GM23338 (cell line): ENCODE measurements around the gene CRYZ. TPM values are rescaled to one million over a fixed set of nuclear protein-coding genes. Genes with fewer than 3 reads are reported as not detected.

ENCODE experiments used
- ATAC-seq: fragments of 200-7000 bp; cut with Tn5 transposase; 3 replicates; pipeline ENCODE4 v1.9.1; 2020
- DNase-seq: peaks from one replicate; pipeline ENCODE4 v3.0.0-alpha.2; 2015; ENCODE audit warnings: low spot score
- H2AFZ ChIP-seq: fragments of 200-600 bp; sonication (generic); 2 replicates; pipeline ENCODE4 v1.8.0; 2016; ENCODE audit warnings: antibody characterized with exemption, mild to moderate bottlenecking, moderate library complexity
- H3F3A ChIP-seq: fragments of 200-600 bp; sonication (generic); replicated peaks from 2 replicates; pipeline ENCODE4 v1.8.0; 2017; ENCODE audit warnings: antibody characterized with exemption, mixed run types, low read depth
- H3K27ac ChIP-seq: fragments of 200-600 bp; sonication (generic); 2 replicates; pipeline ENCODE4 v1.6.1; 2016; ENCODE audit warnings: low read depth
- H3K27me3 ChIP-seq: fragments of 200-600 bp; sonication (generic); 2 replicates; pipeline ENCODE4 v1.8.0; 2016; ENCODE audit warnings: mild to moderate bottlenecking, mixed run types, moderate library complexity; ENCODE audit not compliant: insufficient read depth
- H3K36me3 ChIP-seq: fragments of 200-600 bp; sonication (generic); 2 replicates; pipeline ENCODE4 v1.8.0; 2016; ENCODE audit warnings: mild to moderate bottlenecking; ENCODE audit not compliant: insufficient read depth
- H3K4me1 ChIP-seq: fragments of 200-600 bp; sonication (generic); 2 replicates; pipeline ENCODE4 v1.8.0; 2016; ENCODE audit warnings: mild to moderate bottlenecking, moderate library complexity; ENCODE audit not compliant: insufficient read depth
- H3K4me2 ChIP-seq: fragments of 200-600 bp; sonication (generic); 2 replicates; pipeline ENCODE4 v1.7.1; 2017; ENCODE audit warnings: mixed run types
- H3K4me3 ChIP-seq: fragments of 200-600 bp; sonication (generic); 2 replicates; pipeline ENCODE4 v1.6.1; 2016; ENCODE audit warnings: mixed run types
- H3K79me2 ChIP-seq: fragments of 200-600 bp; sonication (generic); replicated peaks from 2 replicates; pipeline ENCODE4 v1.8.0; 2017; ENCODE audit warnings: mild to moderate bottlenecking; ENCODE audit not compliant: insufficient read depth
- H3K9me2 ChIP-seq: fragments of 200-600 bp; sonication (generic); 2 replicates; pipeline ENCODE4 v1.8.0; 2017; ENCODE audit not compliant: insufficient read depth
- H4K20me1 ChIP-seq: fragments of 200-600 bp; sonication (generic); replicated peaks from 2 replicates; pipeline ENCODE4 v1.8.0; 2017; ENCODE audit warnings: mild to moderate bottlenecking; ENCODE audit not compliant: insufficient read depth
- H3K27ac Mint-ChIP-seq: 2 replicates; pipeline ENCODE4 v1.8.0; 2020; ENCODE audit warnings: inconsistent platforms, mild to moderate bottlenecking, moderate library complexity, mixed read lengths
- H3K27me3 Mint-ChIP-seq: 3 replicates; pipeline ENCODE4 v1.8.0; 2022; ENCODE audit warnings: low read depth, mild to moderate bottlenecking, moderate library complexity, mixed read lengths, inconsistent platforms; ENCODE audit not compliant: insufficient read depth, poor library complexity
- H3K36me3 Mint-ChIP-seq: 3 replicates; pipeline ENCODE4 v1.8.0; 2021; ENCODE audit warnings: low read depth, mild to moderate bottlenecking, inconsistent platforms, moderate library complexity, mixed read lengths
- H3K4me1 Mint-ChIP-seq: 3 replicates; pipeline ENCODE4 v1.8.0; 2020; ENCODE audit warnings: mild to moderate bottlenecking, inconsistent platforms, mixed read lengths
- H3K4me3 Mint-ChIP-seq: 3 replicates; pipeline ENCODE4 v1.8.0; 2021; ENCODE audit warnings: moderate library complexity, mild to moderate bottlenecking, inconsistent platforms, mixed read lengths
- H3K9me3 Mint-ChIP-seq: 3 replicates; pipeline ENCODE4 v1.8.0; 2020; ENCODE audit warnings: moderate library complexity, mild to moderate bottlenecking, inconsistent platforms, mixed read lengths
- CREB1 ChIP-seq: fragments of 250-450 bp; sonication (Bioruptor Pico); IDR thresholded peaks from 2 replicates; pipeline ENCODE4 v1.5.0; 2020; ENCODE audit warnings: low read depth, mild to moderate bottlenecking, moderate library complexity
- EZH2 ChIP-seq: fragments of 200-600 bp; sonication (generic); IDR thresholded peaks from one replicate; pipeline ENCODE4 v1.8.0; 2017; ENCODE audit warnings: antibody characterized with exemption, mild to moderate bottlenecking, low read depth; ENCODE audit not compliant: unreplicated experiment
- EZH2phosphoT487 ChIP-seq: fragments of 200-600 bp; sonication (generic); IDR thresholded peaks from one replicate; pipeline ENCODE4 v1.8.1; 2018; ENCODE audit warnings: antibody characterized with exemption; ENCODE audit not compliant: unreplicated experiment
- JUNB ChIP-seq: IDR thresholded peaks from one replicate; pipeline ENCODE4 v1.6.1; 2016; ENCODE audit warnings: antibody characterized with exemption; ENCODE audit not compliant: unreplicated experiment
- NANOG ChIP-seq: IDR thresholded peaks from 2 replicates; pipeline ENCODE4 v1.6.1; 2016; ENCODE audit warnings: antibody characterized with exemption, borderline replicate concordance
- POLR2AphosphoS5 ChIP-seq: IDR thresholded peaks from 2 replicates; pipeline ENCODE4 v1.6.1; 2016; ENCODE audit warnings: antibody characterized with exemption, low read depth
- STAT1 ChIP-seq: IDR thresholded peaks from one replicate; pipeline ENCODE4 v1.6.1; 2016; ENCODE audit warnings: antibody characterized with exemption; ENCODE audit not compliant: unreplicated experiment
- ZNF114 ChIP-seq: fragments of 250-450 bp; sonication (Bioruptor Pico); IDR thresholded peaks from 2 replicates; pipeline ENCODE4 v1.5.0; 2020; ENCODE audit warnings: mild to moderate bottlenecking, moderate library complexity
- ZNF331 ChIP-seq: fragments of 250-450 bp; sonication (Bioruptor Pico); IDR thresholded peaks from 2 replicates; pipeline ENCODE4 v1.5.0; 2020; ENCODE audit warnings: low read depth, mild to moderate bottlenecking, moderate library complexity
- polyA plus RNA-seq: library from polyadenylated mRNA; unstranded; fragments of >200 nt; fragmentation: Nextera tagmentation; extraction: Ambion mirVana; gene quantifications from 2 replicates; pipeline ENCODE4 v1.2.1, GENCODE V29; 2016
- total RNA-seq: library from RNA; depleted of rRNA; stranded (reverse); fragments of >200 nt; shearing (Covaris generic); gene quantifications from 2 replicates; pipeline ENCODE4 v1.2.3, GENCODE V29; 2014
- TF ChIP-seq, protein P1 (sequence below): IDR thresholded peaks from 2 replicates; pipeline ENCODE4 v1.6.1; 2016; ENCODE audit warnings: antibody characterized with exemption
- TF ChIP-seq, protein P2 (sequence below): fragments of 250-450 bp; sonication (Bioruptor Pico); IDR thresholded peaks from 2 replicates; pipeline ENCODE4 v1.5.0; 2020; ENCODE audit warnings: mild to moderate bottlenecking, moderate library complexity
- TF ChIP-seq, protein P3 (sequence below): IDR thresholded peaks from one replicate; pipeline ENCODE4 v1.6.1; 2018; ENCODE audit warnings: antibody characterized with exemption; ENCODE audit not compliant: unreplicated experiment
- TF ChIP-seq, protein P4 (sequence below), 2 experiments: fragments of 200-600 bp in 1 of 2; sonication (generic) in 1 of 2; conservative IDR thresholded peaks; 2 replicates each; pipeline versions ENCODE4 v1.5.1 to v1.6.1; 2016 to 2017; ENCODE audit warnings: antibody characterized with exemption in 2 of 2, low read depth in 2 of 2, mild to moderate bottlenecking in 2 of 2, moderate library complexity in 1 of 2

The CRYZ gene
- total and polyA plus RNA-seq, 2 experiments from 2014 or later, result 45.7 to 57.8 TPM

DNA sequence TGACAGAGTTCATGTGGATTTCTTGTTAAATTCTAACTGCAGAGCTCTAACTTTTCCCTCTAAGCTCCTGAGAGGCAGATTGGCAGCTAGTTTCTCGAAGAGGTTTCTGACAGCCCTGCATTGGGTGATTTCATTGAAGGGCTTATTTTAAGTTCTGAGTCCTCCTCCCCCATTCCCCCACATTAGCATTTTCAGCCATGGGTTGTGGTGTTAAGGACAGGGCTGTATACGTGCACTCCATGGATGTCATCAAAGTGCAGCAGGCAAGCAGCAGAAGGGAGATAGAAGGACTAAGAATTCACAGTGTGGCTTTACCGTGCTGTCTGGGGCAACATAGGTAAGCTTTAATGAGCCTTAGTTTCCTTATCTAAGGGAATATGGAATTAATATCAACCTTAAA is 19.0 kb downstream of the CRYZ start:
- ATAC-seq, result no peak
- H2AFZ ChIP-seq, result no peak overlapping the region
- TF ChIP-seq NANOG, result no peak
- TF ChIP-seq, protein P1, sequence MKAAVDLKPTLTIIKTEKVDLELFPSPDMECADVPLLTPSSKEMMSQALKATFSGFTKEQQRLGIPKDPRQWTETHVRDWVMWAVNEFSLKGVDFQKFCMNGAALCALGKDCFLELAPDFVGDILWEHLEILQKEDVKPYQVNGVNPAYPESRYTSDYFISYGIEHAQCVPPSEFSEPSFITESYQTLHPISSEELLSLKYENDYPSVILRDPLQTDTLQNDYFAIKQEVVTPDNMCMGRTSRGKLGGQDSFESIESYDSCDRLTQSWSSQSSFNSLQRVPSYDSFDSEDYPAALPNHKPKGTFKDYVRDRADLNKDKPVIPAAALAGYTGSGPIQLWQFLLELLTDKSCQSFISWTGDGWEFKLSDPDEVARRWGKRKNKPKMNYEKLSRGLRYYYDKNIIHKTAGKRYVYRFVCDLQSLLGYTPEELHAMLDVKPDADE, result no peak
- TF ChIP-seq JUNB, result no peak
- TF ChIP-seq, protein P2, sequence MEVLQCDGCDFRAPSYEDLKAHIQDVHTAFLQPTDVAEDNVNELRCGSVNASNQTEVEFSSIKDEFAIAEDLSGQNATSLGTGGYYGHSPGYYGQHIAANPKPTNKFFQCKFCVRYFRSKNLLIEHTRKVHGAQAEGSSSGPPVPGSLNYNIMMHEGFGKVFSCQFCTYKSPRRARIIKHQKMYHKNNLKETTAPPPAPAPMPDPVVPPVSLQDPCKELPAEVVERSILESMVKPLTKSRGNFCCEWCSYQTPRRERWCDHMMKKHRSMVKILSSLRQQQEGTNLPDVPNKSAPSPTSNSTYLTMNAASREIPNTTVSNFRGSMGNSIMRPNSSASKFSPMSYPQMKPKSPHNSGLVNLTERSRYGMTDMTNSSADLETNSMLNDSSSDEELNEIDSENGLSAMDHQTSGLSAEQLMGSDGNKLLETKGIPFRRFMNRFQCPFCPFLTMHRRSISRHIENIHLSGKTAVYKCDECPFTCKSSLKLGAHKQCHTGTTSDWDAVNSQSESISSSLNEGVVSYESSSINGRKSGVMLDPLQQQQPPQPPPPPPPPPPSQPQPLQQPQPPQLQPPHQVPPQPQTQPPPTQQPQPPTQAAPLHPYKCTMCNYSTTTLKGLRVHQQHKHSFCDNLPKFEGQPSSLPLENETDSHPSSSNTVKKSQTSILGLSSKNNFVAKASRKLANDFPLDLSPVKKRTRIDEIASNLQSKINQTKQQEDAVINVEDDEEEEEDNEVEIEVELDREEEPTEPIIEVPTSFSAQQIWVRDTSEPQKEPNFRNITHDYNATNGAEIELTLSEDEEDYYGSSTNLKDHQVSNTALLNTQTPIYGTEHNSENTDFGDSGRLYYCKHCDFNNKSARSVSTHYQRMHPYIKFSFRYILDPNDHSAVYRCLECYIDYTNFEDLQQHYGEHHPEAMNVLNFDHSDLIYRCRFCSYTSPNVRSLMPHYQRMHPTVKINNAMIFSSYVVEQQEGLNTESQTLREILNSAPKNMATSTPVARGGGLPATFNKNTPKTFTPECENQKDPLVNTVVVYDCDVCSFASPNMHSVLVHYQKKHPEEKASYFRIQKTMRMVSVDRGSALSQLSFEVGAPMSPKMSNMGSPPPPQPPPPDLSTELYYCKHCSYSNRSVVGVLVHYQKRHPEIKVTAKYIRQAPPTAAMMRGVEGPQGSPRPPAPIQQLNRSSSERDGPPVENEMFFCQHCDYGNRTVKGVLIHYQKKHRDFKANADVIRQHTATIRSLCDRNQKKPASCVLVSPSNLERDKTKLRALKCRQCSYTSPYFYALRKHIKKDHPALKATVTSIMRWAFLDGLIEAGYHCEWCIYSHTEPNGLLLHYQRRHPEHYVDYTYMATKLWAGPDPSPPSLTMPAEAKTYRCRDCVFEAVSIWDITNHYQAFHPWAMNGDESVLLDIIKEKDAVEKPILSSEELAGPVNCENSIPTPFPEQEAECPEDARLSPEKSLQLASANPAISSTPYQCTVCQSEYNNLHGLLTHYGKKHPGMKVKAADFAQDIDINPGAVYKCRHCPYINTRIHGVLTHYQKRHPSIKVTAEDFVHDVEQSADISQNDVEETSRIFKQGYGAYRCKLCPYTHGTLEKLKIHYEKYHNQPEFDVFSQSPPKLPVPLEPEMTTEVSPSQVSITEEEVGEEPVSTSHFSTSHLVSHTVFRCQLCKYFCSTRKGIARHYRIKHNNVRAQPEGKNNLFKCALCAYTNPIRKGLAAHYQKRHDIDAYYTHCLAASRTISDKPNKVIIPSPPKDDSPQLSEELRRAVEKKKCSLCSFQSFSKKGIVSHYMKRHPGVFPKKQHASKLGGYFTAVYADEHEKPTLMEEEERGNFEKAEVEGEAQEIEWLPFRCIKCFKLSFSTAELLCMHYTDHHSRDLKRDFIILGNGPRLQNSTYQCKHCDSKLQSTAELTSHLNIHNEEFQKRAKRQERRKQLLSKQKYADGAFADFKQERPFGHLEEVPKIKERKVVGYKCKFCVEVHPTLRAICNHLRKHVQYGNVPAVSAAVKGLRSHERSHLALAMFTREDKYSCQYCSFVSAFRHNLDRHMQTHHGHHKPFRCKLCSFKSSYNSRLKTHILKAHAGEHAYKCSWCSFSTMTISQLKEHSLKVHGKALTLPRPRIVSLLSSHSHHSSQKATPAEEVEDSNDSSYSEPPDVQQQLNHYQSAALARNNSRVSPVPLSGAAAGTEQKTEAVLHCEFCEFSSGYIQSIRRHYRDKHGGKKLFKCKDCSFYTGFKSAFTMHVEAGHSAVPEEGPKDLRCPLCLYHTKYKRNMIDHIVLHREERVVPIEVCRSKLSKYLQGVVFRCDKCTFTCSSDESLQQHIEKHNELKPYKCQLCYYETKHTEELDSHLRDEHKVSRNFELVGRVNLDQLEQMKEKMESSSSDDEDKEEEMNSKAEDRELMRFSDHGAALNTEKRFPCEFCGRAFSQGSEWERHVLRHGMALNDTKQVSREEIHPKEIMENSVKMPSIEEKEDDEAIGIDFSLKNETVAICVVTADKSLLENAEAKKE (CRISPR knock-in tag), result no peak
- TF ChIP-seq, protein P3, sequence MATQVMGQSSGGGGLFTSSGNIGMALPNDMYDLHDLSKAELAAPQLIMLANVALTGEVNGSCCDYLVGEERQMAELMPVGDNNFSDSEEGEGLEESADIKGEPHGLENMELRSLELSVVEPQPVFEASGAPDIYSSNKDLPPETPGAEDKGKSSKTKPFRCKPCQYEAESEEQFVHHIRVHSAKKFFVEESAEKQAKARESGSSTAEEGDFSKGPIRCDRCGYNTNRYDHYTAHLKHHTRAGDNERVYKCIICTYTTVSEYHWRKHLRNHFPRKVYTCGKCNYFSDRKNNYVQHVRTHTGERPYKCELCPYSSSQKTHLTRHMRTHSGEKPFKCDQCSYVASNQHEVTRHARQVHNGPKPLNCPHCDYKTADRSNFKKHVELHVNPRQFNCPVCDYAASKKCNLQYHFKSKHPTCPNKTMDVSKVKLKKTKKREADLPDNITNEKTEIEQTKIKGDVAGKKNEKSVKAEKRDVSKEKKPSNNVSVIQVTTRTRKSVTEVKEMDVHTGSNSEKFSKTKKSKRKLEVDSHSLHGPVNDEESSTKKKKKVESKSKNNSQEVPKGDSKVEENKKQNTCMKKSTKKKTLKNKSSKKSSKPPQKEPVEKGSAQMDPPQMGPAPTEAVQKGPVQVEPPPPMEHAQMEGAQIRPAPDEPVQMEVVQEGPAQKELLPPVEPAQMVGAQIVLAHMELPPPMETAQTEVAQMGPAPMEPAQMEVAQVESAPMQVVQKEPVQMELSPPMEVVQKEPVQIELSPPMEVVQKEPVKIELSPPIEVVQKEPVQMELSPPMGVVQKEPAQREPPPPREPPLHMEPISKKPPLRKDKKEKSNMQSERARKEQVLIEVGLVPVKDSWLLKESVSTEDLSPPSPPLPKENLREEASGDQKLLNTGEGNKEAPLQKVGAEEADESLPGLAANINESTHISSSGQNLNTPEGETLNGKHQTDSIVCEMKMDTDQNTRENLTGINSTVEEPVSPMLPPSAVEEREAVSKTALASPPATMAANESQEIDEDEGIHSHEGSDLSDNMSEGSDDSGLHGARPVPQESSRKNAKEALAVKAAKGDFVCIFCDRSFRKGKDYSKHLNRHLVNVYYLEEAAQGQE, result no peak
- TF ChIP-seq STAT1, result no peak
- no peak for TF ChIP-seq ZNF331 (CRISPR knock-in tag)
- TF ChIP-seq, protein P4, sequence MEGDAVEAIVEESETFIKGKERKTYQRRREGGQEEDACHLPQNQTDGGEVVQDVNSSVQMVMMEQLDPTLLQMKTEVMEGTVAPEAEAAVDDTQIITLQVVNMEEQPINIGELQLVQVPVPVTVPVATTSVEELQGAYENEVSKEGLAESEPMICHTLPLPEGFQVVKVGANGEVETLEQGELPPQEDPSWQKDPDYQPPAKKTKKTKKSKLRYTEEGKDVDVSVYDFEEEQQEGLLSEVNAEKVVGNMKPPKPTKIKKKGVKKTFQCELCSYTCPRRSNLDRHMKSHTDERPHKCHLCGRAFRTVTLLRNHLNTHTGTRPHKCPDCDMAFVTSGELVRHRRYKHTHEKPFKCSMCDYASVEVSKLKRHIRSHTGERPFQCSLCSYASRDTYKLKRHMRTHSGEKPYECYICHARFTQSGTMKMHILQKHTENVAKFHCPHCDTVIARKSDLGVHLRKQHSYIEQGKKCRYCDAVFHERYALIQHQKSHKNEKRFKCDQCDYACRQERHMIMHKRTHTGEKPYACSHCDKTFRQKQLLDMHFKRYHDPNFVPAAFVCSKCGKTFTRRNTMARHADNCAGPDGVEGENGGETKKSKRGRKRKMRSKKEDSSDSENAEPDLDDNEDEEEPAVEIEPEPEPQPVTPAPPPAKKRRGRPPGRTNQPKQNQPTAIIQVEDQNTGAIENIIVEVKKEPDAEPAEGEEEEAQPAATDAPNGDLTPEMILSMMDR (conservative IDR thresholded peaks at IDR 0.05; ENCODE audit: low read depth in 2 of 2), result no peak
- TF ChIP-seq EZH2, result no peak
- no peak for TF ChIP-seq POLR2AphosphoS5
- no peak for TF ChIP-seq CREB1 (CRISPR knock-in tag)
- no peak for TF ChIP-seq ZNF114 (CRISPR knock-in tag)
- TF ChIP-seq EZH2phosphoT487, result no peak
- Mint-ChIP-seq H3K4me1 (no peaks in the 10 kb centered on the region), H3K36me3 (peaks cover 4% of the 10 kb centered on the region; the same call in 1 of the 3 replicates), H3K9me3 (no peaks in the 10 kb centered on the region), H3K27ac (no peak overlapping the region), H3K27me3 (no peaks in the 10 kb centered on the region), H3K4me3 (no peak overlapping the region)
- H3K79me2 ChIP-seq, result no peaks in the 10 kb centered on the region
- no peak overlapping the region for H3K27ac ChIP-seq
- H3F3A ChIP-seq, result no peaks in the 10 kb centered on the region
- DNase-seq, result no peak
- no peaks in the 10 kb centered on the region for H3K27me3 ChIP-seq
- no peaks in the 10 kb centered on the region; the same call in 1 of the 2 replicates for H4K20me1 ChIP-seq
- H3K4me3 ChIP-seq, result no peak overlapping the region
- no peaks in the 10 kb centered on the region for H3K9me2 ChIP-seq
- H3K4me2 ChIP-seq, result no peak overlapping the region
- H3K36me3 ChIP-seq, result 0 out of 2 replicates have a peak, but pooled peaks cover 10% of the 10 kb centered on the region
- peaks cover 9% of the 10 kb centered on the region; the same call in 1 of the 2 replicates for H3K4me1 ChIP-seq
